HG02852 (cell line): ENCODE data around the gene NECTIN4.
"Not testable (repeated sequence)": the region's sequence is repeated elsewhere in the genome, so short reads cannot be mapped to it uniquely, and the experiment has no call there.

Experiments
- ATAC-seq: cut with Tn5 transposase; IDR thresholded peaks from one replicate; pipeline ENCODE4 v1.9.1; 2021; ENCODE audit warnings: mild to moderate bottlenecking, moderate library complexity; ENCODE audit not compliant: unreplicated experiment

NECTIN4 gene

GRCh38 chr1:161089251-161089924 lies at the start of gene NECTIN4:
NECTIN4 (minus strand) TSS chr1:161089558; CDS start chr1:161089296, 262 bp downstream.
- no peak for ATAC-seq

- no peak for ATAC-seq
Observed at GRCh38 chr1:161138431-161138830, 49.1 kb upstream of the NECTIN4 start.

GRCh38 chr1:161137881-161138280 lies 48.5 kb upstream of the NECTIN4 start:
- no peak for ATAC-seq

- no peak for ATAC-seq
Observed at GRCh38 chr1:161133220-161133740, 43.9 kb upstream of the NECTIN4 start.

- ATAC-seq: peak; percentile 92
Observed at GRCh38 chr1:161132410-161133219, 43.3 kb upstream of the NECTIN4 start, which contains the start of gene DEDD. DEDD (minus strand) TSS chr1:161132667; CDS start chr1:161124462, 8,205 bp downstream.

- no peak for ATAC-seq
Observed at GRCh38 chr1:161131523-161132409, 42.4 kb upstream of the NECTIN4 start.

- ATAC-seq: no peak
Observed at GRCh38 chr1:161130266-161130665, 40.9 kb upstream of the NECTIN4 start.

GRCh38 chr1:161128591-161129420 lies 39.4 kb upstream of the NECTIN4 start:
- ATAC-seq: no peak

GRCh38 chr1:161127649-161128048 lies 38.3 kb upstream of the NECTIN4 start:
- ATAC-seq: no peak

- ATAC-seq: no peak
Observed at GRCh38 chr1:161122967-161123366, 33.6 kb upstream of the NECTIN4 start.

GRCh38 chr1:161121834-161122233 lies 32.5 kb upstream of the NECTIN4 start:
- ATAC-seq: no peak

GRCh38 chr1:161121042-161121650 lies 31.8 kb upstream of the NECTIN4 start:
- ATAC-seq: no peak

- ATAC-seq: peak; percentile 42
Observed at GRCh38 chr1:161119092-161119903, 29.9 kb upstream of the NECTIN4 start.

- ATAC-seq: peak; percentile 77
Observed at GRCh38 chr1:161117759-161118581, 28.6 kb upstream of the NECTIN4 start, which contains the start of the genes NIT1 and PFDN2. NIT1 (plus strand) TSS chr1:161118105; CDS start chr1:161118177, 72 bp downstream. PFDN2 (minus strand) TSS chr1:161118037; CDS start chr1:161118026, 11 bp downstream.

GRCh38 chr1:161115961-161116360 lies 26.6 kb upstream of the NECTIN4 start:
- not testable (repeated sequence) for ATAC-seq

- no peak for ATAC-seq
Observed at GRCh38 chr1:161115132-161115711, 25.9 kb upstream of the NECTIN4 start.

- no peak for ATAC-seq
Observed at GRCh38 chr1:161114556-161114955, 25.2 kb upstream of the NECTIN4 start.
